LNCaP clone FGC (cell line): ENCODE results near the gene GTF2F2.

Source experiments
- DNase-seq: peaks from one replicate; pipeline ENCODE4 v3.0.0-alpha.2; 2011; ENCODE audit warnings: low read depth
- H3K4me3 ChIP-seq: 2 replicates; pipeline ENCODE4 v1.5.1; 2011; ENCODE audit warnings: mild to moderate bottlenecking, low read depth, low read length, control low read depth
- TF ChIP-seq, protein P1 (sequence below): IDR thresholded peaks from 2 replicates; pipeline ENCODE4 v1.5.1; 2012; ENCODE audit warnings: mild to moderate bottlenecking; ENCODE audit not compliant: control insufficient read depth, insufficient read depth; ENCODE audit errors: extremely low read depth

GTF2F2 gene

DNA sequence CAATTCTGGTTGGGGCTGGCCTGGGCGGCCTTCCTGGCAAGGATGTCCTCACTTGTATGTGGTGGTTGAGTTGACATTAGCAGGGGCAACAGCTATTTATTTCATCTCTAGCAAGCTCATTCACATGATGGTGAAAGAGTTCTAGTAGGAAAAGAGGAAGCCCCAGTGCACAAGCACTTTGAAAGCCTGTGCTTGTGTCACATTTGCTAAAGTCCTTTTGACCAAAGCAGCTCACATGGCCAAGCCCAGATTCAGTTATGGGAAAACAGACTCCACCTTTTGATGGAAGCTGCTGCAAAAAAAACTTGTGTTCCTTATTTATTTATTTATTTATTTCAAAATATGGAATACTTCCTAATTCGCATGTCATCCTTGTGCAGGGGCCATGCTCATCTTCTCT lies 17.2 kb downstream of the GTF2F2 start:
- DNase-seq = no peak
- TF ChIP-seq, protein P1, sequence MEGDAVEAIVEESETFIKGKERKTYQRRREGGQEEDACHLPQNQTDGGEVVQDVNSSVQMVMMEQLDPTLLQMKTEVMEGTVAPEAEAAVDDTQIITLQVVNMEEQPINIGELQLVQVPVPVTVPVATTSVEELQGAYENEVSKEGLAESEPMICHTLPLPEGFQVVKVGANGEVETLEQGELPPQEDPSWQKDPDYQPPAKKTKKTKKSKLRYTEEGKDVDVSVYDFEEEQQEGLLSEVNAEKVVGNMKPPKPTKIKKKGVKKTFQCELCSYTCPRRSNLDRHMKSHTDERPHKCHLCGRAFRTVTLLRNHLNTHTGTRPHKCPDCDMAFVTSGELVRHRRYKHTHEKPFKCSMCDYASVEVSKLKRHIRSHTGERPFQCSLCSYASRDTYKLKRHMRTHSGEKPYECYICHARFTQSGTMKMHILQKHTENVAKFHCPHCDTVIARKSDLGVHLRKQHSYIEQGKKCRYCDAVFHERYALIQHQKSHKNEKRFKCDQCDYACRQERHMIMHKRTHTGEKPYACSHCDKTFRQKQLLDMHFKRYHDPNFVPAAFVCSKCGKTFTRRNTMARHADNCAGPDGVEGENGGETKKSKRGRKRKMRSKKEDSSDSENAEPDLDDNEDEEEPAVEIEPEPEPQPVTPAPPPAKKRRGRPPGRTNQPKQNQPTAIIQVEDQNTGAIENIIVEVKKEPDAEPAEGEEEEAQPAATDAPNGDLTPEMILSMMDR = no peak

DNA sequence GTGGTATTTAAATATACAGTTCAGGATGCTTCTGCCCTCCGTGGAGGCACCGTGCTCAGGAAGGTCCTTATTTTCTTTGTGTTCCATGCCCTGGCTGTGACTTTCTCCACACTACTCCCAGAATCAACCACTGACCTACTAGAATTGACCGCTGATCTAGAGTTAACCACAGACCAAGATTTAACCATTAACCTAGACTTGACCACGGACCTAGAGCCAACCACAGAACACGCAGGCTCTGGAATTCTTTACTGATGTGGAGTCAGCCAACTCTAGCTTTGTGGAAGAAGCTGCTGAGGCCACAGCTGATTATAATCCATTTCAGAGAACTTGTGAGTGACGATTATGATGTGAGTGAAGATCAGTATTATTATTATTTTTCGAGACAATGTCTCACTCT lies 18.0 kb downstream of the GTF2F2 start:
- DNase-seq = no peak
- TF ChIP-seq, protein P1 = no peak
- no peak overlapping the region for H3K4me3 ChIP-seq

More for the DNA sequence above, 17.2 kb downstream of the GTF2F2 start:
- no peak overlapping the region for H3K4me3 ChIP-seq

DNA sequence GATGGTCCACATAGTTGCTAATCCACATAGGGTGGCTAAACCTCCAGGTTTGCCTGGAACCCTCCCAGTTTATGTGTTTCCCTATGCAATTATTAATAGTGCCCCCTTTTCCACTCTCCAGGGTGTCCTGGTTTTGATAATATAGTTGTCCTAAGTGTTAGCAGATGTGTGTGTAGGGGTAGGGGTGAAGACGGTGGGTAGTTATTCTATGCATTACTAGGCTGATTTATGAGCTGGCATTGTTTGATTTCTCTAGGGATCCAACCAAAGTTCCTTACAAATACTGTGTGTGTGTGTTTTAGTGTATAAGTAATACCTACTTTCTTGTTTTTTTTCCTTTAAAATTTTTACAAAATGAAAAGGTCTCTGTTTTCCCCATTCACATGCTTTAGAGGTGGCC lies 21.1 kb downstream of the GTF2F2 start:
- H3K4me3 ChIP-seq = no peak overlapping the region
- no peak for DNase-seq
- TF ChIP-seq, protein P1 = no peak

DNA sequence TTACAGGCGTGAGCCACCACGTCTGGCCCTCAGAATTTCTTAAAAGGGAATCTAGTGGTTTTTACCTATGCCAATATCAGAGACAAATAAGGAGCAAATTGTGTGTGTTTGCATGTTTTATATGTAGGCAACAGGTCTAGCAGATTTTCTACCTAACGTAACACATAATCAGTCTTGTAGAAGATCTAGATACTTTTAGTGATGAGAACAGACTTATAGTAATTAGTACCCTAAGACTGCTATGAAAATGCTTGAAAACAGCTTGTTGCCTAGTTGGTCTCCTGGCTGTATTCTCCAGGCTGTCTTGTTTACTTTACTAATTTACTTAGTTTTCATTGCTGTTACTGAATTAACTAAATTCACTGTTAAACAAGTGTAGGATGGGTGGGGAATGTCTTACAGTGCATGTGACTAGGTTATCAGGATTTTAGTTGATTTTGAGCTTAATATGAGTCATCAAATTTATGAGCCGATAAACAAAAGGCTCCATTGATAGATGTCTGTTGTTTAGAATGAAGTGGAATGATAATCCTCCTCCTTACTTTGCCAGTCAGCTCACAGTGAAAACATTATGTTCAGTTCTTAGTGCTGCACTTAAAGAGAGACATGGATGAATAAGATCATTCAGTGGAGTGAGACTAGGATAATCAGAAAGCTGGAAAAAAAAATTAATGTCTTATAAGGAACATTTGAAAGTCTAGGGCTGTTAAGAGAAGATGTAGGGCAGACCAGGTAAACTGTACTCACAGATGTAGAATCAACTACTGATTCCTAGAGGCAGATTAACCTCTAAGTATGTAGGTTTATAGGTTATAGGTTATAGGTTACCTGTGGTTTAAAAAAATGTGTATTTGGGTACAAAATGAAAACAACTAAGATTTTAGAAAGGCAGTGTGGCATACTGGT lies 22.4 kb downstream of the GTF2F2 start:
- H3K4me3 ChIP-seq = no peak overlapping the region
- no peak for DNase-seq
- TF ChIP-seq, protein P1 = no peak

DNA sequence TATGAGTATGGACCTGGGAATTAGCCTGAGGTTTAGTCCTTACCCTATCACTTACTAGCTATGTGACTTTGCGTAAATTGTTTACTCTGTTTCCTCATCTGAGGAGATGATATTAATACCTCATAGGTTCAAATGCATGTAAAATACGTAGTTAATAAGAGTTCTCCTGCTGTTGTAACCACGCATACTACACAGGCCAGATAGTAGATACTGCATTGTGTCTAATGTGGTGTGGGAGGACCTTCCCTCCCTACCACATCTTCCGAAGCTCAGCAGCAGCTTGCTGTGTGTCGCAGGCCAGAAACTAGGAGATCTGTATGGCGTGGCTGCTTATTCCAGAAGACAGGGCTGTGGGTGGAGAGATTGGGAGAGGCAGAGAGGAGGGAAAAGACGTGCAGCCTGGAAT lies 23.0 kb downstream of the GTF2F2 start:
- TF ChIP-seq, protein P1 = no peak

DNA sequence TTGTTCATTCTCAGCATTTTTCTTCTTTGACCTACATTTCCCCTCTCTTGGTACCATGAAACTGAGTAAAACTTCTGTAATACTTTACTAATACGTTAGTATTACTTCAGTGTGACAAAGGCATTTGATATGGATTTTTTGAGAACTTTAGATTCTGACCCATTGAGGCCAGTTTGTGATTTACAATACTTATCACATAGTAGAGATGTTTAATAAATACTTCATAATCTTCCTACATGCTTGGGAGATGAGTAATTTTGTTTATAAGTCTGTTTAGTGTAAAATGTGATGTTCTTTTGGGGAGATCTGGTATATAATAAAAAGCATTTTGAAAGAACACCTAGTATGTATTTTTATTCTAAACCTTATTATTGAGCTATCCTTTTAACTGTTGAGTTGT lies 29.7 kb downstream of the GTF2F2 start:
- TF ChIP-seq, protein P1 = no peak
- DNase-seq = no peak
- no peak overlapping the region for H3K4me3 ChIP-seq

More for the DNA sequence above, 23.0 kb downstream of the GTF2F2 start:
- no peak overlapping the region for H3K4me3 ChIP-seq
- DNase-seq = no peak
